Subcutaneous adipose tissue (tissue), 4 donors: Measurements from ENCODE around the gene STX3. TPM values are rescaled to one million over a fixed set of nuclear protein-coding genes. Genes with fewer than 3 reads are reported as not detected.

Experiments used
- CTCF ChIP-seq: fragments of 450-650 bp; IDR thresholded peaks from one replicate; pipeline ENCODE4 v1.5.1; 2016; ENCODE audit warnings: low read depth, mild to moderate bottlenecking, control low read depth, antibody characterized with exemption, moderate library complexity
- total RNA-seq, 4 donors: library from RNA; depleted of rRNA; stranded (reverse); fragments of >200 nt; gene quantifications; one replicate each; pipeline ENCODE4 v1.1.0, GENCODE V29; 2016

STX3 gene
- total RNA-seq, 4 donors from 2014 or later, result 16.8 to 39.6 (median 26.9) TPM

GRCh38 chr11:59787816-59788215, 32.6 kb downstream of the STX3 start:
- no peak for TF ChIP-seq CTCF

GRCh38 chr11:59791639-59792038, 36.5 kb downstream of the STX3 start:
- TF ChIP-seq CTCF, result no peak

GRCh38 chr11:59792507-59792906, 37.3 kb downstream of the STX3 start:
- TF ChIP-seq CTCF, result no peak

GRCh38 chr11:59794417-59794816, 39.2 kb downstream of the STX3 start:
- TF ChIP-seq CTCF, result no peak

GRCh38 chr11:59800390-59801025, 45.3 kb downstream of the STX3 start:
- no peak for TF ChIP-seq CTCF

- no peak for TF ChIP-seq CTCF
Measured at GRCh38 chr11:59801160-59801706, 46.1 kb downstream of the STX3 start.

GRCh38 chr11:59801981-59802638, 46.9 kb downstream of the STX3 start:
- TF ChIP-seq CTCF, result no peak
